ENCODE results near the gene UNC119. TPM values are rescaled to one million over a fixed set of nuclear protein-coding genes. Genes with fewer than 3 reads are reported as not detected.
"Not testable (repeated sequence)": the region's sequence is repeated elsewhere in the genome, so short reads cannot be mapped to it uniquely, and the experiment has no call there.

UNC119 gene
- total and polyA plus RNA-seq, 4 donors = 33.1 to 85.8 (median 68.9) TPM

DNA sequence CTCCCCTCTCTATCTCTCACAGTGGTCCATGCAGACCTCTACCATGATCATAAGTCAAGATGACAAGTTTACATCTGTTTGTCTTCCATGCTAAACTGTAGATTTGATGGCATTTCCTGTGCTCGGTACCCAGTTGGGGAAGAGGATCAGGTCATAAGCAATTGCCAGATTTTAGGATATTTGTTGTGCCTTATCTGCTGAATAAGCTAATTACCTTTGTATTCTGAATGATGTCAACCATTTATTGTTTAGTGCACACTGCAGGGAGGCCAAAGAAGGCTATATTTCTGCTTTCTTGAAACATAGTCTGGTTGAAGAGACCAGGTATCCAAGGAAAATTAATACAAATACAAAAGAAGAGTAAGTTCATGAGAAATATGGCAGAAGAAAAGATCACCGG, 30.1 kb upstream of the UNC119 start:
- Histone ChIP-seq H3K27me3 (ENCODE audit: control insufficient read depth, insufficient read depth, low read length) (no peaks in the 10 kb centered on the region), H3K4me3 (ENCODE audit: low read depth, low read length) (no peak overlapping the region), H3K36me3 (ENCODE audit: control insufficient read depth, insufficient read depth, low read length) (peaks cover 46% of the 10 kb centered on the region), H3K4me1 (ENCODE audit: control insufficient read depth, insufficient read depth, low read length) (peaks cover 4% of the 10 kb centered on the region), H3K9me3 (ENCODE audit: control insufficient read depth, insufficient read depth, low read length) (no peaks in the 10 kb centered on the region), H3K27ac (ENCODE audit: low read depth, low read length) (no peak overlapping the region)
- WGBS (ENCODE audit: insufficient coverage) = 100% methylated on average over 2 of the region's 2 CpGs
- no peak for DNase-seq (ENCODE audit: low read depth in 4 of 6, low spot score in 6 of 6)

GRCh38 chr17:28580959-28581358, 28.5 kb upstream of the UNC119 start:
- Histone ChIP-seq H3K4me1 (ENCODE audit: control insufficient read depth, insufficient read depth, low read length) (peaks cover 17% of the 10 kb centered on the region), H3K27me3 (ENCODE audit: control insufficient read depth, insufficient read depth, low read length) (no peaks in the 10 kb centered on the region), H3K27ac (ENCODE audit: low read depth, low read length) (no peak overlapping the region), H3K4me3 (ENCODE audit: low read depth, low read length) (no peak overlapping the region), H3K9me3 (ENCODE audit: control insufficient read depth, insufficient read depth, low read length) (no peaks in the 10 kb centered on the region), H3K36me3 (ENCODE audit: control insufficient read depth, insufficient read depth, low read length) (peaks cover 44% of the 10 kb centered on the region)
- WGBS (ENCODE audit: insufficient coverage) = no CpG with 5 or more reads among the region's 3 CpGs
- no peak for DNase-seq (ENCODE audit: low read depth in 4 of 6, low spot score in 6 of 6)

- Histone ChIP-seq H3K4me3 (ENCODE audit: low read depth, low read length) (no peak overlapping the region), H3K27ac (ENCODE audit: low read depth, low read length) (no peak overlapping the region), H3K4me1 (ENCODE audit: control insufficient read depth, insufficient read depth, low read length) (peaks cover 30% of the 10 kb centered on the region), H3K27me3 (ENCODE audit: control insufficient read depth, insufficient read depth, low read length) (no peaks in the 10 kb centered on the region), H3K36me3 (ENCODE audit: control insufficient read depth, insufficient read depth, low read length) (peaks cover 40% of the 10 kb centered on the region), H3K9me3 (ENCODE audit: control insufficient read depth, insufficient read depth, low read length) (no peaks in the 10 kb centered on the region)
- 100% methylated on average over 2 of the region's 4 CpGs for WGBS (ENCODE audit: insufficient coverage)
- no peak for DNase-seq (ENCODE audit: low read depth in 4 of 6, low spot score in 6 of 6)
Observed at GRCh38 chr17:28579526-28579925, 27.1 kb upstream of the UNC119 start.

DNA sequence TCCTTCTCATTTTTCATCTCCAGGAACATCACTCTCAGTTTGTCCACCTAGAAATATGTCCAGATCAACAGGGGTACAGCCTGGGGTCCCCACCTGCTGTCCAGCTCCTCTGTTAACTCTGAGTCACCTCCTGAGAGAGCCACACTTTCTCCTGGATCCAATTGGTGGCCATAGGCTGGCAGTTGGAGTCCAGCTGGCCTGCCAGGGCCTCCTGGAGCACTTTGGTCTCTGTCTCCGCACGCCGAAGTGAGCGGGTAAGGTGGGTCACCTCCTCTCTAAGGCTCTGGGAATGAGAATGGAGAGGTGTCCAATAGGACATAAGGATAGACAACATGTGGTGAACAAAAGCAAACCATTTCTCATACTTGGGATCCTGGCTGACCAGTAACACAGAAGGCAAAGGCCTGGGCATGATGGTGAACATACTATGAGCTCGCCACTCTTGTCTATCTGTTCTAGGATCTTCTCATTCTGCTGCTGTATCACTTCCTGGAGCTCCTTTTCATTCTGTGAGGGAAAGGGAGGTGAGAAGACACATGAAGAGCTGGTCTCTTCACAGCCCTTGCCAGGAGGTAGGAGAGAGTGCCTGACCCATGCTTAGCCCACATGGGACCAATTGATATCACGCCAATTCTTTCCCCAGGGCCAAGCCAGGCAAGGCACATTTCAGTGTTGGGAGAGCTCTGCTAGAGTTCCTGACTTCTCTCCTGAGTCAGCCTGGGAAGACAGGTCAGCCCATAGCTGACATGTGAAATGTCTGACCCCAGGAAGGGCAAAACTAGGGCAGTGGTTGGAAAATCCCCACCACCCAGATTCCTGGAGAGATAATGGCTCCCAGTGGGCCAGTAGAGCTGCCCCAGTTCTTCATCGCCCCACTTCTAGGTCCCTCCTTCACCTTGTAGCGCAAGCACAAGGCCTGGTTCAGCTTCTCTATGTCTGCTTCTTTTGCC, 26.1 kb upstream of the UNC119 start:
- 98% methylated on average over 8 of the region's 8 CpGs for WGBS (ENCODE audit: insufficient coverage)

GRCh38 chr17:28577466-28577824, 25.0 kb upstream of the UNC119 start:
- Histone ChIP-seq H3K36me3 (ENCODE audit: control insufficient read depth, insufficient read depth, low read length) (peaks cover 36% of the 10 kb centered on the region), H3K4me3 (ENCODE audit: low read depth, low read length) (no peak overlapping the region), H3K27ac (ENCODE audit: low read depth, low read length) (peak overlapping the region; percentile 76), H3K27me3 (ENCODE audit: control insufficient read depth, insufficient read depth, low read length) (no peaks in the 10 kb centered on the region), H3K4me1 (ENCODE audit: control insufficient read depth, insufficient read depth, low read length) (peaks cover 49% of the 10 kb centered on the region), H3K9me3 (ENCODE audit: control insufficient read depth, insufficient read depth, low read length) (no peaks in the 10 kb centered on the region)
- WGBS (ENCODE audit: insufficient coverage) = no CpG with 5 or more reads among the region's 3 CpGs
- no peak for DNase-seq (ENCODE audit: low read depth in 4 of 6, low spot score in 6 of 6)

More for the DNA sequence above, 26.1 kb upstream of the UNC119 start:
- H3K4me3 ChIP-seq (ENCODE audit: low read depth, low read length) = no peak overlapping the region
- no peaks in the 10 kb centered on the region for H3K27me3 ChIP-seq (ENCODE audit: control insufficient read depth, insufficient read depth, low read length)
- no peak overlapping the region for H3K27ac ChIP-seq (ENCODE audit: low read depth, low read length)
- peaks cover 37% of the 10 kb centered on the region for H3K36me3 ChIP-seq (ENCODE audit: control insufficient read depth, insufficient read depth, low read length)
- DNase-seq (ENCODE audit: low read depth in 4 of 6, low spot score in 6 of 6) = no peak
- H3K4me1 ChIP-seq (ENCODE audit: control insufficient read depth, insufficient read depth, low read length) = peaks cover 40% of the 10 kb centered on the region
- H3K9me3 ChIP-seq (ENCODE audit: control insufficient read depth, insufficient read depth, low read length) = no peaks in the 10 kb centered on the region

DNA sequence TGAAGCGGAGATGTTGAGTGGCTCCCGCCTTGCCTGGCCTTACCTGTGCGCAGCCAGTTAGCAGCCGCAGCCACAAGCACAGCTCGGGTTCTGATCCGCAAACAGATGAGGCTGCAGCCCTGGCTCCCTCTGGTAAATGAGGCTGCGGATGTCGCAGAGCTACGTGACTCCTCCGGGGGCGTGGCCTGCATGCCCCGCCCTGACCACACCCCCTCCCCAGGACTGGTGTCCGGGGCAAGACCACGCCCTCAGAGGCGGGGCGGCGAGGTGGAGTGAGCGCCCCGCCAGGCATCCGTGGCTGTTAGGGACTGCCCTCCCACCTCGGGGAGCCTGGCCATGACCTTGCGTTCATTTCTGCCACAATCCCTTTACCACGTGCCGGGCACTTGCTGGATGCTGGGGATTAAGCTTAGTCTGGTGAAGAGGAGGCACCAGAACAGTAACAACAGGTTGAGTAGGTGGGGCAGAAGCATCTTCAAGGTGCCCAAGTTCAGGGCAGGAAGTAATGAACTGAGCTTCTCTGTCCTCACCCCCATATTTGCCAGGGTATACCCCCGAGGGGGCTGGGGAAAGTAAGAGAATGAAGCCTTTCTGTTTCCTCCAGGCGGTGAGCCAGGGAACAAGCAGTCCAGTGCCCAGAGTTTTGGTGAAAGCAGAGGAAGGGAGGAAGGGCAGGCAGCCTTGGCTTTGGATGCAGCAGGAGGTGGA, 24.5 kb upstream of the UNC119 start, which contains the start of gene ALDOC:
Gene ALDOC, minus strand, starts transcription at position 138 of the 708 bp plus-strand sequence. CDS start 1,363 bp downstream, outside the sequence.
- peak within 1 kb of the TSS; percentile 35 for H3K4me3 ChIP-seq (ENCODE audit: low read depth, low read length)
- peak within 1 kb of the TSS; percentile 76 for H3K27ac ChIP-seq (ENCODE audit: low read depth, low read length)

GRCh38 chr17:28576016-28576415, 23.6 kb upstream of the UNC119 start:
- peak in 1 of 6 donors; percentile 12 for DNase-seq (ENCODE audit: low read depth in 4 of 6, low spot score in 6 of 6)
- Histone ChIP-seq H3K4me3 (ENCODE audit: low read depth, low read length) (peak overlapping the region; percentile 31), H3K27ac (ENCODE audit: low read depth, low read length) (peak overlapping the region; percentile 60), H3K4me1 (ENCODE audit: control insufficient read depth, insufficient read depth, low read length) (peaks cover 53% of the 10 kb centered on the region), H3K36me3 (ENCODE audit: control insufficient read depth, insufficient read depth, low read length) (peaks cover 34% of the 10 kb centered on the region)
- H3K9me3 ChIP-seq (ENCODE audit: control insufficient read depth, insufficient read depth, low read length); H3K27me3 ChIP-seq (ENCODE audit: control insufficient read depth, insufficient read depth, low read length): not testable (repeated sequence)
- WGBS (ENCODE audit: insufficient coverage) = no CpG with 5 or more reads among the region's 3 CpGs

More for the DNA sequence above, 24.5 kb upstream of the UNC119 start, which contains the start of gene ALDOC:
- Histone ChIP-seq H3K4me1 (ENCODE audit: control insufficient read depth, insufficient read depth, low read length) (peaks cover 52% of the 10 kb centered on the region), H3K36me3 (ENCODE audit: control insufficient read depth, insufficient read depth, low read length) (peaks cover 36% of the 10 kb centered on the region), H3K27me3 (ENCODE audit: control insufficient read depth, insufficient read depth, low read length) (no peaks in the 10 kb centered on the region), H3K9me3 (ENCODE audit: control insufficient read depth, insufficient read depth, low read length) (no peaks in the 10 kb centered on the region)
- 2% methylated on average over 21 of the region's 26 CpGs for WGBS (ENCODE audit: insufficient coverage)
- peak; percentile 71 to 98 (median 83) for DNase-seq (ENCODE audit: low read depth in 4 of 6, low spot score in 6 of 6)

DNA sequence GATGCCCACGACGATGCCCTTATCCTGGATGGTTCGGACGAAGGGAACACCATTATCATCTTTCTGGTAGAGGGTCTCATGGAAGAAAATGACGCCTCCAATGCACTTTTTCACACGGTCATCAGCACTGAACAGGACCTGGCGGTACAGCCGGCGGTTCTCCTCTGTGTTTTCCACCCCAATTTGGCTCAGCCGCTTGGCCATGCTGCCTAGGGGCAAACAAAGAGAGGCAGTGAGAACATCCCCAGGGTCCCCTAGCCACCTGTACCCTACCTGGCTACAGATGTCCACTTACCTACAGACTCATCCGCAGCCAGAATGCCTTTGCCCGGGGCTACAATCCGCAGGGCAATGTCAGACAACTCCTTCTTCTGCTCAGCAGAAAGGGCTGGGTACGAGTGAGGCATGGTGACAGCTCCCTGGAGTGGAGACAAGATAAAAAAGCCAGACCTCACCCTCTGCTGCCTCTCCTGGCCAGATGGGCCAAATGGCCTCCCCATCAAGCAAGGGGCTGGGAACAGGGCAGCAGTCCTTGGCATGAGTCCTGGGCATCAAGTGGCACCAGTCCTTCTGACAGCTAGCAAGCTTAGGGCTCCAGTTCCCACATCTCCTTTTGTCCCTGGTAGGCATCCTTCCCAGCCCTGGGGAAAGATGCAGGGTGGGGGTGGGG, 22.8 kb upstream of the UNC119 start:
- H3K36me3 ChIP-seq (ENCODE audit: control insufficient read depth, insufficient read depth, low read length) = peaks cover 37% of the 10 kb centered on the region
- WGBS (ENCODE audit: insufficient coverage) = 72% methylated on average over 13 of the region's 14 CpGs
- peak overlapping the region; percentile 66 for H3K27ac ChIP-seq (ENCODE audit: low read depth, low read length)
- H3K9me3 ChIP-seq (ENCODE audit: control insufficient read depth, insufficient read depth, low read length) = no peaks in the 10 kb centered on the region
- H3K27me3 ChIP-seq (ENCODE audit: control insufficient read depth, insufficient read depth, low read length) = no peaks in the 10 kb centered on the region
- DNase-seq (ENCODE audit: low read depth in 4 of 6, low spot score in 6 of 6) = peak in 2 of 6 donors; percentile 65 to 86
- peak overlapping the region; percentile 31 for H3K4me3 ChIP-seq (ENCODE audit: low read depth, low read length)
- H3K4me1 ChIP-seq (ENCODE audit: control insufficient read depth, insufficient read depth, low read length) = peaks cover 60% of the 10 kb centered on the region

- H3K27me3 ChIP-seq (ENCODE audit: control insufficient read depth, insufficient read depth, low read length) = no peaks in the 10 kb centered on the region
- H3K9me3 ChIP-seq (ENCODE audit: control insufficient read depth, insufficient read depth, low read length) = no peaks in the 10 kb centered on the region
- peaks cover 32% of the 10 kb centered on the region for H3K36me3 ChIP-seq (ENCODE audit: control insufficient read depth, insufficient read depth, low read length)
- 72% methylated on average over 6 of the region's 7 CpGs for WGBS (ENCODE audit: insufficient coverage)
- H3K4me1 ChIP-seq (ENCODE audit: control insufficient read depth, insufficient read depth, low read length) = peaks cover 63% of the 10 kb centered on the region
- H3K4me3 ChIP-seq (ENCODE audit: low read depth, low read length) = no peak overlapping the region
- H3K27ac ChIP-seq (ENCODE audit: low read depth, low read length) = no peak overlapping the region
- peak in 1 of 6 donors; percentile 15 for DNase-seq (ENCODE audit: low read depth in 4 of 6, low spot score in 6 of 6)
Observed at GRCh38 chr17:28574526-28574925, 22.1 kb upstream of the UNC119 start.
